Measurements from ENCODE around the gene NAGPA. TPM values are rescaled to one million over a fixed set of nuclear protein-coding genes. Genes with fewer than 3 reads are reported as not detected.

NAGPA gene
- polyA plus RNA-seq, 1 donor = 19.3 TPM

GRCh38 chr16:5071681-5072333 is 38.1 kb upstream of the NAGPA start, which contains the start of gene ALG1:
Gene ALG1 (plus strand): TSS chr16:5071843. CDS start chr16:5071850, 7 bp downstream.
- Histone ChIP-seq H3K27ac (ENCODE audit: low read length) (peak within 1 kb of the TSS; percentile 75), H3K4me3 (ENCODE audit: low read length) (peak within 1 kb of the TSS; percentile 80), H3K4me1 (ENCODE audit: control insufficient read depth, insufficient read depth, low read length) (peaks cover 13% of the 10 kb centered on the region), H3K27me3 (ENCODE audit: control insufficient read depth, insufficient read depth, low read length) (no peaks in the 10 kb centered on the region), H3K36me3 (ENCODE audit: control insufficient read depth, insufficient read depth, low read length) (peaks cover 22% of the 10 kb centered on the region), H3K9me3 (ENCODE audit: control insufficient read depth, low read depth, low read length) (no peaks in the 10 kb centered on the region)
- peak; percentile 87 to 88 for DNase-seq
- WGBS (ENCODE audit: insufficient coverage, low lambda C conversion rate) = no CpG with 5 or more reads among the region's 53 CpGs

GRCh38 chr16:5071341-5071680 is 37.6 kb upstream of the NAGPA start:
- Histone ChIP-seq H3K27ac (ENCODE audit: low read length) (peak overlapping the region; percentile 75), H3K4me3 (ENCODE audit: low read length) (peak overlapping the region; percentile 80), H3K36me3 (ENCODE audit: control insufficient read depth, insufficient read depth, low read length) (peaks cover 20% of the 10 kb centered on the region), H3K27me3 (ENCODE audit: control insufficient read depth, insufficient read depth, low read length) (no peaks in the 10 kb centered on the region), H3K9me3 (ENCODE audit: control insufficient read depth, low read depth, low read length) (no peaks in the 10 kb centered on the region), H3K4me1 (ENCODE audit: control insufficient read depth, insufficient read depth, low read length) (peaks cover 13% of the 10 kb centered on the region)
- no peak for DNase-seq
- WGBS (ENCODE audit: insufficient coverage, low lambda C conversion rate) = 78% methylated on average over 3 of the region's 7 CpGs

GRCh38 chr16:5070431-5071186 is 36.9 kb upstream of the NAGPA start:
- Histone ChIP-seq H3K4me3 (ENCODE audit: low read length) (no peak overlapping the region), H3K9me3 (ENCODE audit: control insufficient read depth, low read depth, low read length) (no peaks in the 10 kb centered on the region), H3K27ac (ENCODE audit: low read length) (no peak overlapping the region), H3K27me3 (ENCODE audit: control insufficient read depth, insufficient read depth, low read length) (no peaks in the 10 kb centered on the region), H3K36me3 (ENCODE audit: control insufficient read depth, insufficient read depth, low read length) (peaks cover 13% of the 10 kb centered on the region), H3K4me1 (ENCODE audit: control insufficient read depth, insufficient read depth, low read length) (peaks cover 13% of the 10 kb centered on the region)
- no CpG with 5 or more reads among the region's 15 CpGs for WGBS (ENCODE audit: insufficient coverage, low lambda C conversion rate)
- DNase-seq = no peak

GRCh38 chr16:5069854-5070253 is 36.1 kb upstream of the NAGPA start:
- H3K9me3 ChIP-seq (ENCODE audit: control insufficient read depth, low read depth, low read length) = no peaks in the 10 kb centered on the region
- H3K27me3 ChIP-seq (ENCODE audit: control insufficient read depth, insufficient read depth, low read length) = no peaks in the 10 kb centered on the region
- H3K36me3 ChIP-seq (ENCODE audit: control insufficient read depth, insufficient read depth, low read length) = peaks cover 6% of the 10 kb centered on the region
- no peak for DNase-seq
- peaks cover 14% of the 10 kb centered on the region for H3K4me1 ChIP-seq (ENCODE audit: control insufficient read depth, insufficient read depth, low read length)
- WGBS (ENCODE audit: insufficient coverage, low lambda C conversion rate) = no CpG with 5 or more reads among the region's 9 CpGs
- no peak overlapping the region for H3K4me3 ChIP-seq (ENCODE audit: low read length)
- H3K27ac ChIP-seq (ENCODE audit: low read length) = no peak overlapping the region

GRCh38 chr16:5069048-5069447 is 35.3 kb upstream of the NAGPA start:
- WGBS (ENCODE audit: insufficient coverage, low lambda C conversion rate) = 75% methylated on average over 2 of the region's 9 CpGs
- Histone ChIP-seq H3K36me3 (ENCODE audit: control insufficient read depth, insufficient read depth, low read length) (no peaks in the 10 kb centered on the region), H3K4me3 (ENCODE audit: low read length) (no peak overlapping the region), H3K27ac (ENCODE audit: low read length) (no peak overlapping the region), H3K4me1 (ENCODE audit: control insufficient read depth, insufficient read depth, low read length) (peaks cover 18% of the 10 kb centered on the region), H3K9me3 (ENCODE audit: control insufficient read depth, low read depth, low read length) (no peaks in the 10 kb centered on the region), H3K27me3 (ENCODE audit: control insufficient read depth, insufficient read depth, low read length) (no peaks in the 10 kb centered on the region)
- DNase-seq = no peak

GRCh38 chr16:5066511-5066910 is 32.8 kb upstream of the NAGPA start:
- H3K27me3 ChIP-seq (ENCODE audit: control insufficient read depth, insufficient read depth, low read length) = no peaks in the 10 kb centered on the region
- DNase-seq = no peak
- H3K4me3 ChIP-seq (ENCODE audit: low read length) = no peak overlapping the region
- H3K9me3 ChIP-seq (ENCODE audit: control insufficient read depth, low read depth, low read length) = no peaks in the 10 kb centered on the region
- WGBS (ENCODE audit: insufficient coverage, low lambda C conversion rate) = no CpG with 5 or more reads among the region's 6 CpGs
- H3K36me3 ChIP-seq (ENCODE audit: control insufficient read depth, insufficient read depth, low read length) = no peaks in the 10 kb centered on the region
- H3K4me1 ChIP-seq (ENCODE audit: control insufficient read depth, insufficient read depth, low read length) = peaks cover 9% of the 10 kb centered on the region
- no peak overlapping the region for H3K27ac ChIP-seq (ENCODE audit: low read length)

GRCh38 chr16:5065813-5066212 is 32.1 kb upstream of the NAGPA start, which contains the start of gene C16orf89:
Gene C16orf89 (minus strand): TSS chr16:5065956. CDS start chr16:5065908, 48 bp downstream.
- no peak for DNase-seq
- H3K4me1 ChIP-seq (ENCODE audit: control insufficient read depth, insufficient read depth, low read length) = peaks cover 5% of the 10 kb centered on the region
- H3K9me3 ChIP-seq (ENCODE audit: control insufficient read depth, low read depth, low read length) = no peaks in the 10 kb centered on the region
- H3K27ac ChIP-seq (ENCODE audit: low read length) = no peak within 1 kb of the TSS
- no peaks in the 10 kb centered on the region for H3K36me3 ChIP-seq (ENCODE audit: control insufficient read depth, insufficient read depth, low read length)
- no CpG with 5 or more reads among the region's 10 CpGs for WGBS (ENCODE audit: insufficient coverage, low lambda C conversion rate)
- H3K27me3 ChIP-seq (ENCODE audit: control insufficient read depth, insufficient read depth, low read length) = no peaks in the 10 kb centered on the region
- H3K4me3 ChIP-seq (ENCODE audit: low read length) = no peak within 1 kb of the TSS

- no peak overlapping the region for H3K4me3 ChIP-seq (ENCODE audit: low read length)
- no CpG with 5 or more reads among the region's 8 CpGs for WGBS (ENCODE audit: insufficient coverage, low lambda C conversion rate)
- no peak overlapping the region for H3K27ac ChIP-seq (ENCODE audit: low read length)
- no peaks in the 10 kb centered on the region for H3K27me3 ChIP-seq (ENCODE audit: control insufficient read depth, insufficient read depth, low read length)
- no peaks in the 10 kb centered on the region for H3K36me3 ChIP-seq (ENCODE audit: control insufficient read depth, insufficient read depth, low read length)
- no peaks in the 10 kb centered on the region for H3K9me3 ChIP-seq (ENCODE audit: control insufficient read depth, low read depth, low read length)
- peaks cover 5% of the 10 kb centered on the region for H3K4me1 ChIP-seq (ENCODE audit: control insufficient read depth, insufficient read depth, low read length)
- DNase-seq = no peak
These were observed 31.6 kb upstream of the NAGPA start for GRCh38 chr16:5065326-5065725.

GRCh38 chr16:5064915-5065314 is 31.2 kb upstream of the NAGPA start:
- Histone ChIP-seq H3K27me3 (ENCODE audit: control insufficient read depth, insufficient read depth, low read length) (no peaks in the 10 kb centered on the region), H3K9me3 (ENCODE audit: control insufficient read depth, low read depth, low read length) (no peaks in the 10 kb centered on the region), H3K27ac (ENCODE audit: low read length) (no peak overlapping the region), H3K36me3 (ENCODE audit: control insufficient read depth, insufficient read depth, low read length) (no peaks in the 10 kb centered on the region), H3K4me3 (ENCODE audit: low read length) (no peak overlapping the region), H3K4me1 (ENCODE audit: control insufficient read depth, insufficient read depth, low read length) (peaks cover 5% of the 10 kb centered on the region)
- no CpG with 5 or more reads among the region's 7 CpGs for WGBS (ENCODE audit: insufficient coverage, low lambda C conversion rate)
- DNase-seq = peak in 1 of 2 donors; percentile 59

GRCh38 chr16:5062790-5063765 is 29.3 kb upstream of the NAGPA start:
- H3K27ac ChIP-seq (ENCODE audit: low read length) = no peak overlapping the region
- no peak for DNase-seq
- H3K4me1 ChIP-seq (ENCODE audit: control insufficient read depth, insufficient read depth, low read length) = peaks cover 5% of the 10 kb centered on the region
- no peak overlapping the region for H3K4me3 ChIP-seq (ENCODE audit: low read length)
- H3K9me3 ChIP-seq (ENCODE audit: control insufficient read depth, low read depth, low read length) = no peaks in the 10 kb centered on the region
- WGBS (ENCODE audit: insufficient coverage, low lambda C conversion rate) = no CpG with 5 or more reads among the region's 19 CpGs
- H3K36me3 ChIP-seq (ENCODE audit: control insufficient read depth, insufficient read depth, low read length) = no peaks in the 10 kb centered on the region
- H3K27me3 ChIP-seq (ENCODE audit: control insufficient read depth, insufficient read depth, low read length) = no peaks in the 10 kb centered on the region
